Muscle layer of colon (tissue), 2 donors: ENCODE measurements around the gene CACNB1.

Experiments used
- H3K27ac ChIP-seq: one replicate; pipeline ENCODE4 v1.7.0; 2013; ENCODE audit warnings: low read depth, mild to moderate bottlenecking, low read length, moderate library complexity
- H3K27me3 ChIP-seq, 2 donors: one replicate each; pipeline ENCODE4 v1.7.0; 2013; ENCODE audit warnings: low read length in 2 of 2, mild to moderate bottlenecking in 2 of 2; ENCODE audit not compliant: insufficient read depth in 2 of 2, control insufficient read depth in 1 of 2
- H3K36me3 ChIP-seq: one replicate; pipeline ENCODE4 v1.7.0; 2013; ENCODE audit warnings: mild to moderate bottlenecking, low read length; ENCODE audit not compliant: insufficient read depth
- H3K4me1 ChIP-seq: one replicate; pipeline ENCODE4 v1.7.0; 2013; ENCODE audit warnings: mild to moderate bottlenecking, low read length; ENCODE audit not compliant: insufficient read depth
- H3K4me3 ChIP-seq, 2 donors: one replicate each; pipeline ENCODE4 v1.7.0; 2013; ENCODE audit warnings: low read length in 2 of 2, low read depth in 1 of 2, mild to moderate bottlenecking in 1 of 2, moderate library complexity in 1 of 2
- H3K9ac ChIP-seq: one replicate; pipeline ENCODE4 v1.7.0; 2013; ENCODE audit warnings: low read length
- H3K9me3 ChIP-seq: one replicate; pipeline ENCODE4 v1.7.0; 2013; ENCODE audit warnings: mild to moderate bottlenecking, low read length
- donor health status: abdominal sarcoma.
- donor health status: Adenocarcinoma of cecum.

CACNB1 gene

DNA sequence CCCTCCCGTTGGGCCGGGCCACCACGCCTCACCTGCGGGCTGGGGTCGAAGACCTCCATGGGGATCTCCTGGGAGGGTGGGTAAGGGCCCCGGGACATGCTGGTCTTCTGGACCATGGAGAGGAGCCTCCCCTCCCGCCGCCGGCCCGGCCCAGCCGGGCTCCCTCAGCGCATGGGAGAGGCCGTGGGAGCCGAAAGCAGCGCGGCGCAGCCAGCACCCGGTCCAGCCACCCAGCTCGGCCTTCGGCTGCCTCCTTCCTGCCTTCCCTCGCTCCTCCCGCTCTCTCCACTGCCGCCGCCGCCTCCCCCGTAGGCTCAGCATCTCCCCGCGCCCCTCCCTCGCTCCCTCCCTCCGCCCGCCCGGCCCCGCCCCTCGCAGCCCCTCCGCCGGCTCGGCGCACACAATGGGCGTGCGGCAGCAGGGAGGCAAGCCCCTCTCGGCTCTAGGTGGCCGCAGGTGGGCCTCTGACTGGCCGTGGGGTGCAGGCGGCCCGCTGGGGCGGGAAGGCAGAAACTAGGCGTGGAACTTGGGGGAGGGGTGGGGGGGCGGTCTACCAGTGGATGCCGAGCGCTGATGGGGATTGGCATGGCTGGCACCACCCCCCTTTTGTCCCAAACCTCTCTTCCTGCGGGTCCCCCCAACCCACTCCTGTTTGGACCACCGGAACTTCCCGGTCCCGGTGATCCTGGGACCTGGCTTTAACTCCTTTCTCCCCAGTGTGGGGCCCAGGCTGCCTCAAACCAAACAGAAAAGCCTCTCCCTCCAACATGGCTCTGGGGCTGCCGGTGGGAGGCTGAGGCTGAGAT is at the start of gene CACNB1:
CACNB1 (minus strand) TSS at position 290 of the 806 bp plus-strand sequence; CDS start at position 116, 174 bp downstream.
- Histone ChIP-seq H3K4me3 (peak within 1 kb of the TSS; percentile 65 to 91), H3K9ac (no peak within 1 kb of the TSS), H3K27me3 (no peaks in the 10 kb centered on the region), H3K36me3 (peaks cover 25% of the 10 kb centered on the region), H3K27ac (peak within 1 kb of the TSS; percentile 85), H3K4me1 (peaks cover 41% of the 10 kb centered on the region), H3K9me3 (no peaks in the 10 kb centered on the region)

DNA sequence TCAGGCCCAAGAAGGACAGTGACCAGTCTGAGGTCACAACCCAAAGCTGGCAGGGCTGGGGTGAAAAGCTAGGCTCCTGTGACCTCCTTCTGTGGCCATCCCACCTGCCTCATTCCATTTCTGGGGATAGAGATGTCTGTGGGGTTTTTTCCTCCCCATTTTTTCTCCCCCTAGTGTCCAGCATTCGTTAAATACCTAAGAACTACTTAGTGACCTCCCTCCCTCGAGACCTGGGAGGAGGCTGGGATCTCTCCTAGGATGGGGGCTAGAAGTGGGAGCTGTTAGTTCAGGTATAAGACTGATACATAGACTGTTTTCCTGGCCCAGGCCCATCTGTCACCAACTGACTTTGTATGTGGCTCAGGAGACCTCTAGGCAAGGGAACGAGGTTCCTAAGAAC is 48.8 kb upstream of the CACNB1 start:
- H3K27me3 ChIP-seq, result no peaks in the 10 kb centered on the region
- H3K9me3 ChIP-seq, result no peaks in the 10 kb centered on the region
- no peak overlapping the region for H3K27ac ChIP-seq
- no peak overlapping the region for H3K9ac ChIP-seq
- H3K36me3 ChIP-seq, result no peaks in the 10 kb centered on the region
- H3K4me3 ChIP-seq, result no peak overlapping the region
- H3K4me1 ChIP-seq, result no peaks in the 10 kb centered on the region

DNA sequence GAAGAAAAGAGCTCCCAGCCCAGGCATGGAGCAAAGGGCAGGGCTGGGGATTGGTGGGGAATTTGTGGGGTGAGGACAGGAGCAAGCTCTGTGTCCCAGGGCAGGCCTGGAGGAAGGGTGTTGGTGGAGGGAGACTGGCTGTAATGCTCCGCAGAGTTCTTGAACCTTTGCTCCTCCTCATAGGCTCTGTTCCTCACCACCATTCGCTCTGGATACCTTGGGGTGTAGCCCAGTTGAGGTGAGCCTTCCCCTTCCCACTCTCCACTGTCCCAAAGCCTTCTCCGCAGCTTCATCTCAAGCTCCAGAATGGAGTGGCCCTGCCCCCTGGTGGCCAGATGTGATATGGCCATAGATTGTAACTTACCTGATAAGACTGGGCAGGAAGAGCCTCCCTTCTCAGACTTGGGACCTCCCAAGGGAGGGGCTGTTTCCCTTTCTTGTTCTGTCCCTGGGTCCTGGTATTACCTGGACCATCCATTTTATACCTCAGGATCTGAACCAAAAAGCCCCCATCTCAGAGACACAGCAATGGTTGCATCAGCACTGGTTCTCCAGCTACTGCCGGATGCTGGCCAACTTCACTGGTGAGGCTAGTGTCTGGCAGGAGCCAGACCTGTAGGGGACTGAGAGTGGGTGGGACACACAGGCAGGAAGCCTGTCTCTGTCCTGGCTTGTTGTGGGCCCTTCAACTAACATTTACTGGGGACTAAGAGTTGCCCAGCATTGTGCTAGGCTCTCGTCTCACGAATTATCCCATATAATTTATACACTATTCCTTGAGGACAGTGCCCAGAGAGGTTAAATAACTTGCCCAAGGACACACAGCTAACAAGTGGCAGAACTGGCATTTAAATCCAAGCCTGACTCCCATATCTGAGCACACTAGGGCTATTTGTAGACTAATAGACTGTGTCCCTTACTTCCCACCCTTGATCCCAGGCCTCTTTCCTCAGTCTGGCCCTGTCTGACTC is 47.4 kb upstream of the CACNB1 start:
- H3K4me3 ChIP-seq, result no peak overlapping the region
- no peak overlapping the region for H3K27ac ChIP-seq
- no peaks in the 10 kb centered on the region for H3K9me3 ChIP-seq

DNA sequence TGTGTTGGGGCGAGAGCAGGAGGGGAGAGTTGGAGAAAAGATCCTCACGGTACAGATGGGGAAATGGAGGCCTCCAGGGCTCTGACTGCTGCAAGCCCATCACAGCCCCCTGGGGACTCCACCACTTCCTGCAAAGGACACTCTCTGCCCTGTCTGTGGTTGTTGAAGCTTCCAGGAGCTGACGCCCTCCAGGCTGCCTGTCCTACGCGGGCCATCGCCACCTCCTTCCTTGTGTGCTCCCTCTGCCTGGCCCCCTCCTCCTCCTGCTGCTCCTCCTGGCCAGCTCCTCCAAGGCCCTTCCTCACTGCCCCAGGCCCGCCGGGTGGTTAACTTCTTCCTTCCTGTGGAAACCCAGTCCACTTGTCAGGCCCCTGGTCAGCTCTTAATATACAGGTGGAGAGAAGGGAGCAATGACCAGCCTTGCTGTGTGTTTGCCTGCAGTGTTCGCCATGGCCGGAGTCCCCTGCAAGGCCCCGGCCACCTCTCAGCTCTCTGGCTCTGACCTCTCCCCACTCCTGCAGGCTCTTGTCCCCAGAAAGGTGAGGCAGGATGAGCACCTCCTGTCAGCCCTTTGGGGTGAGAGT is 46.6 kb upstream of the CACNB1 start:
- no peak overlapping the region for H3K9ac ChIP-seq
- no peaks in the 10 kb centered on the region for H3K4me1 ChIP-seq
- H3K9me3 ChIP-seq, result no peaks in the 10 kb centered on the region
- no peaks in the 10 kb centered on the region for H3K36me3 ChIP-seq
- H3K27me3 ChIP-seq, result peaks cover 0 to 6% of the 10 kb centered on the region in 2 donors
- no peak overlapping the region for H3K4me3 ChIP-seq
- no peak overlapping the region for H3K27ac ChIP-seq

More for the DNA sequence above, 47.4 kb upstream of the CACNB1 start:
- Histone ChIP-seq H3K4me1 (no peaks in the 10 kb centered on the region), H3K27me3 (peaks cover 0 to 2% of the 10 kb centered on the region in 2 donors), H3K36me3 (no peaks in the 10 kb centered on the region), H3K9ac (no peak overlapping the region)

GRCh38 chr17:39243155-39243554 is 45.7 kb upstream of the CACNB1 start:
- Histone ChIP-seq H3K9me3 (no peaks in the 10 kb centered on the region), H3K36me3 (no peaks in the 10 kb centered on the region), H3K27me3 (peaks cover 6% of the 10 kb centered on the region in 2 donors), H3K4me1 (no peaks in the 10 kb centered on the region), H3K4me3 (no peak overlapping the region), H3K27ac (no peak overlapping the region), H3K9ac (no peak overlapping the region)

- H3K27ac ChIP-seq, result no peak overlapping the region
- H3K27me3 ChIP-seq, result peaks cover 6 to 24% of the 10 kb centered on the region in 2 donors
- no peak overlapping the region for H3K9ac ChIP-seq
- no peaks in the 10 kb centered on the region for H3K4me1 ChIP-seq
- no peak overlapping the region for H3K4me3 ChIP-seq
- H3K36me3 ChIP-seq, result no peaks in the 10 kb centered on the region
- no peaks in the 10 kb centered on the region for H3K9me3 ChIP-seq
Observed at GRCh38 chr17:39240631-39241030, 43.2 kb upstream of the CACNB1 start.

- Histone ChIP-seq H3K4me1 (no peaks in the 10 kb centered on the region), H3K27ac (no peak overlapping the region), H3K9me3 (no peaks in the 10 kb centered on the region), H3K36me3 (no peaks in the 10 kb centered on the region), H3K27me3 (peaks cover 6 to 24% of the 10 kb centered on the region in 2 donors), H3K9ac (no peak overlapping the region), H3K4me3 (no peak overlapping the region)
Observed at GRCh38 chr17:39239640-39240314, 42.3 kb upstream of the CACNB1 start.

- no peaks in the 10 kb centered on the region for H3K36me3 ChIP-seq
- no peak overlapping the region for H3K4me3 ChIP-seq
- H3K4me1 ChIP-seq, result no peaks in the 10 kb centered on the region
- no peak overlapping the region for H3K27ac ChIP-seq
- H3K9ac ChIP-seq, result no peak overlapping the region
- peaks cover 6 to 24% of the 10 kb centered on the region in 2 donors for H3K27me3 ChIP-seq
- H3K9me3 ChIP-seq, result no peaks in the 10 kb centered on the region
Observed at GRCh38 chr17:39238311-39238972, 41.0 kb upstream of the CACNB1 start.

- H3K36me3 ChIP-seq, result no peaks in the 10 kb centered on the region
- H3K4me3 ChIP-seq, result no peak overlapping the region
- H3K27ac ChIP-seq, result no peak overlapping the region
- no peak overlapping the region for H3K9ac ChIP-seq
- peaks cover 6 to 28% of the 10 kb centered on the region in 2 donors for H3K27me3 ChIP-seq
- no peaks in the 10 kb centered on the region for H3K9me3 ChIP-seq
- no peaks in the 10 kb centered on the region for H3K4me1 ChIP-seq
Observed at GRCh38 chr17:39237586-39237985, 40.1 kb upstream of the CACNB1 start.

DNA sequence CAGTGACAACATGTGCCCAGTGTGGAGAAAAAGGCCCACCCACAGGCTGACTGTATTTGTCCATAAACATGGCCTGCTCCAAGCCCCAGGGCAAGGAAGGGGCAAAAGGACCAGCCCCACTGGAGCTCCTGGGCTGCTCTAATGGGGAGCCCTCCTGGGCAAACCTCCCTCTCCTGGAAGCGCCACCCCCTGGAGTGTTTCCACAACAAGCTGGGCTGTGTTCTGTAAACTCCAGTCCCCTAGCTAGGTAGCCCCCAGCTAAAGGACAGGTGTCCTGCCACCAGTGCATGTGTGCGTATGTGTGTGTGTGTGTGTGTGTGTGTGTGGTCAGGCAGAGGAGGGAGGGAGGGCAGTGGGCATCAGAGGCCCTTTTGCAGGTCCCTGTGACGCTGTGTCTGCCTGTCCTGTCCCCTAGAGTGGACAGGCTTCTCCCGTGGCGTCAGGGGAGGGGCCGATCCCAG is 39.5 kb upstream of the CACNB1 start:
- no peaks in the 10 kb centered on the region for H3K36me3 ChIP-seq
- H3K9ac ChIP-seq, result no peak overlapping the region
- H3K27ac ChIP-seq, result no peak overlapping the region

More for the DNA sequence above, 39.5 kb upstream of the CACNB1 start:
- Histone ChIP-seq H3K4me1 (no peaks in the 10 kb centered on the region), H3K4me3 (no peak overlapping the region), H3K27me3 (peaks cover 6 to 33% of the 10 kb centered on the region in 2 donors), H3K9me3 (no peaks in the 10 kb centered on the region)
